HEK293 (cell line): ENCODE results near the gene MID1IP1.

Experiments used
- SP2 ChIP-seq: fragments of 450-650 bp; formaldehyde crosslinking; IDR thresholded peaks from 2 replicates; pipeline ENCODE4 v1.5.1; 2016; ENCODE audit warnings: missing biosample characterization, missing genetic modification characterization
- YY1 ChIP-seq: fragments of 450-650 bp; formaldehyde crosslinking; IDR thresholded peaks from 2 replicates; pipeline ENCODE4 v1.5.1; 2018; ENCODE audit warnings: missing biosample characterization, missing genetic modification characterization
- ZNF138 ChIP-seq: fragments of 450-650 bp; formaldehyde crosslinking; IDR thresholded peaks from 2 replicates; pipeline ENCODE4 v1.5.1; 2016; ENCODE audit warnings: missing biosample characterization, missing genetic modification characterization, borderline replicate concordance
- ZNF223 ChIP-seq: fragments of 450-650 bp; formaldehyde crosslinking; IDR thresholded peaks from 2 replicates; pipeline ENCODE4 v1.5.1; 2016; ENCODE audit warnings: missing biosample characterization, missing genetic modification characterization
- ZNF324 ChIP-seq: fragments of 450-650 bp; formaldehyde crosslinking; IDR thresholded peaks from 2 replicates; pipeline ENCODE4 v1.5.1; 2016; ENCODE audit warnings: missing biosample characterization, missing genetic modification characterization
- ZNF501 ChIP-seq: fragments of 450-650 bp; formaldehyde crosslinking; IDR thresholded peaks from 2 replicates; pipeline ENCODE4 v1.5.1; 2016; ENCODE audit warnings: missing biosample characterization, missing genetic modification characterization
- TF ChIP-seq, protein P1 (sequence below): fragments of 450-650 bp; formaldehyde crosslinking; IDR thresholded peaks from 2 replicates; pipeline ENCODE4 v1.5.1; 2016; ENCODE audit warnings: missing biosample characterization, missing genetic modification characterization

DNA sequence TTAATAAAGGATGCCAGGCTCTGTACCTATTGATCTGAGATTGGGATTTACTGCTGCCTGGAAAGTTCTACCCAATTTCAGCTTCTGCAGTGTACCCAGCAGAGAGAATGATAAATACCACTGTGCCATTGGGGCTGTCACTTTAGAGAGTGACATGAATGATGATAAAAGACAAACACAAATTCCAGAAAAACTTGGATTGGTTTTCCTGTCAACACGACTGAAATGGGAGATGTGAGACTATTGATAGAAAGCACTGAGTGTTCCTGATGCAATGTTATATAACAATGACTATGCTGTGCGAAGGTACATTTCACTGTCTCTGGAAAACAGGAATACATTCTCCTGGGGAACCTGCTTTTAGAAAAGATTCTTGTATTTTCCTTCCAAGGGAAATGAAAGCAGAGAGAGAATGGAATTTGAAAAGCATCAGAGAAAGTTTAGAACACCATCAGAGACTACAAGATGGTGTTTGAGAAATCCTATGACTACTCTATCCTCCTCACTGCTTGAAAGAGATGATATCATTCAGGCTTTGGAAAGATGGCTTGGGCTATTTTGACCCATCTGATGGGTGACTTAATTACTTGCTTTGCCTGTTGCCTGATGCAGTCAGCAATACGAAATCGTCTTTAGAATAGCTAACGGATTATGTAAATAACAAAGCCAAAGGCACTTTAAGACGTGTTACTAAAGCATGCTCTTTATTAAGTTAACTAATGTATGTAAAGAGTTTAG is 49.7 kb downstream of the MID1IP1 start:
- TF ChIP-seq SP2 (tag by site-specific recombination) (no peak), ZNF138 (no peak), YY1 (no peak), ZNF501 (tag by site-specific recombination) (no peak), ZNF223 (tag by site-specific recombination) (no peak), ZNF324 (tag by site-specific recombination) (no peak)
- TF ChIP-seq, protein P1, sequence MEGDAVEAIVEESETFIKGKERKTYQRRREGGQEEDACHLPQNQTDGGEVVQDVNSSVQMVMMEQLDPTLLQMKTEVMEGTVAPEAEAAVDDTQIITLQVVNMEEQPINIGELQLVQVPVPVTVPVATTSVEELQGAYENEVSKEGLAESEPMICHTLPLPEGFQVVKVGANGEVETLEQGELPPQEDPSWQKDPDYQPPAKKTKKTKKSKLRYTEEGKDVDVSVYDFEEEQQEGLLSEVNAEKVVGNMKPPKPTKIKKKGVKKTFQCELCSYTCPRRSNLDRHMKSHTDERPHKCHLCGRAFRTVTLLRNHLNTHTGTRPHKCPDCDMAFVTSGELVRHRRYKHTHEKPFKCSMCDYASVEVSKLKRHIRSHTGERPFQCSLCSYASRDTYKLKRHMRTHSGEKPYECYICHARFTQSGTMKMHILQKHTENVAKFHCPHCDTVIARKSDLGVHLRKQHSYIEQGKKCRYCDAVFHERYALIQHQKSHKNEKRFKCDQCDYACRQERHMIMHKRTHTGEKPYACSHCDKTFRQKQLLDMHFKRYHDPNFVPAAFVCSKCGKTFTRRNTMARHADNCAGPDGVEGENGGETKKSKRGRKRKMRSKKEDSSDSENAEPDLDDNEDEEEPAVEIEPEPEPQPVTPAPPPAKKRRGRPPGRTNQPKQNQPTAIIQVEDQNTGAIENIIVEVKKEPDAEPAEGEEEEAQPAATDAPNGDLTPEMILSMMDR (tag by site-specific recombination): no peak
